GM13977 (cell line): Measurements from ENCODE around the gene DOCK10.
"Not testable (repeated sequence)": the region's sequence is repeated elsewhere in the genome, so short reads cannot be mapped to it uniquely, and the experiment has no call there.

Source experiments
- DNase-seq: peaks from one replicate; pipeline ENCODE4 v3.0.0; 2012; ENCODE audit warnings: low spot score
- in situ Hi-C: fragments of 300-500 bp; cut with MboI; formaldehyde crosslinking; loops from one replicate; pipeline ENCODE4 v1.12.0; 2022; ENCODE audit warnings: low sequenced_read_pairs, low pct_unique_long_range_greater_than_20kb, mixed read lengths, inconsistent platforms; ENCODE audit not compliant: unreplicated experiment
- TF ChIP-seq, protein P1 (sequence below): IDR thresholded peaks from 2 replicates; pipeline ENCODE4 v1.5.1; 2012; ENCODE audit warnings: mild to moderate bottlenecking, control low read depth; ENCODE audit not compliant: insufficient read depth; ENCODE audit errors: extremely low read depth, missing control alignments

The DOCK10 gene

DNA sequence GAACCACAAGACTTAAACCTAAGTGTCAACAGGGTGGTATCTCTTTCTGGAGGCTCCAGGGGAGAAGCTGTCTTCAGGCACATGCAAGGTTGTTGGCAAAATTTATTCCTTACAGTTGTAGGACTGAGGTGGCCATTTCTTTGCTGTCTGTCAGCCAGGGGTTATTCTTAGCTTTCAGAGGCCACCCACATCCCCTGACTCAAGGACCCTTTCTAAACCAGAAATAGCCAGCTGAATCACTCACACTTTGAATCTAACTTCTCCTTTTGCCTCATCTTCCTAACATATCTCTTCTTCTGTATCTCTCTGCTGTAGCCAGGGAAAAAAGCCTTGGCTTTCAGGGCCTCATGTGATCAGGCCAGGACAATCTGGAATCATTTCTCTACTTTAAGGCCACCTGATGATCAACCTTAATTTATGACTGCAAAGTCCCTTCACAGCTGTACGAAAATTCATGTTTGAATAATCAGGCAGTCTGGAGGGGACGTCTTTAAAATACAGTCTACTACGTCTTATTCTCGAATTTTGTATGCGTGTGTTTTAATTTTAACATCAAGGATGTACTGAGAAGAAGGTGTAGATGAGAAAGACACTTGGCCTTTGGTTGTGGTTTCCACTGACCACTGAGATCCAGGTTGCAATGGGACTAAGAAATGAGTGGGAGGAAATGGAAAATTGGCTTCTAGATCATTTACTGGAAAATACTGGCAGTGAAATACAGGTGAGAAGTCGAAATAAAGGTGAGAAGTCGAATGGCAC lies 90.4 kb downstream of the DOCK10 start:
- TF ChIP-seq, protein P1, sequence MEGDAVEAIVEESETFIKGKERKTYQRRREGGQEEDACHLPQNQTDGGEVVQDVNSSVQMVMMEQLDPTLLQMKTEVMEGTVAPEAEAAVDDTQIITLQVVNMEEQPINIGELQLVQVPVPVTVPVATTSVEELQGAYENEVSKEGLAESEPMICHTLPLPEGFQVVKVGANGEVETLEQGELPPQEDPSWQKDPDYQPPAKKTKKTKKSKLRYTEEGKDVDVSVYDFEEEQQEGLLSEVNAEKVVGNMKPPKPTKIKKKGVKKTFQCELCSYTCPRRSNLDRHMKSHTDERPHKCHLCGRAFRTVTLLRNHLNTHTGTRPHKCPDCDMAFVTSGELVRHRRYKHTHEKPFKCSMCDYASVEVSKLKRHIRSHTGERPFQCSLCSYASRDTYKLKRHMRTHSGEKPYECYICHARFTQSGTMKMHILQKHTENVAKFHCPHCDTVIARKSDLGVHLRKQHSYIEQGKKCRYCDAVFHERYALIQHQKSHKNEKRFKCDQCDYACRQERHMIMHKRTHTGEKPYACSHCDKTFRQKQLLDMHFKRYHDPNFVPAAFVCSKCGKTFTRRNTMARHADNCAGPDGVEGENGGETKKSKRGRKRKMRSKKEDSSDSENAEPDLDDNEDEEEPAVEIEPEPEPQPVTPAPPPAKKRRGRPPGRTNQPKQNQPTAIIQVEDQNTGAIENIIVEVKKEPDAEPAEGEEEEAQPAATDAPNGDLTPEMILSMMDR = no peak
- DNase-seq = peak; percentile 25
- in situ Hi-C loops = no loop called here

- in situ Hi-C loops = no loop called here
- TF ChIP-seq, protein P1 = no peak
- no peak for DNase-seq
Measured at GRCh38 chr2:224948859-224949258, 93.4 kb downstream of the DOCK10 start.

GRCh38 chr2:224948005-224948404 lies 94.3 kb downstream of the DOCK10 start:
- no peak for DNase-seq
- in situ Hi-C loops = no loop called here
- TF ChIP-seq, protein P1 = no peak

DNA sequence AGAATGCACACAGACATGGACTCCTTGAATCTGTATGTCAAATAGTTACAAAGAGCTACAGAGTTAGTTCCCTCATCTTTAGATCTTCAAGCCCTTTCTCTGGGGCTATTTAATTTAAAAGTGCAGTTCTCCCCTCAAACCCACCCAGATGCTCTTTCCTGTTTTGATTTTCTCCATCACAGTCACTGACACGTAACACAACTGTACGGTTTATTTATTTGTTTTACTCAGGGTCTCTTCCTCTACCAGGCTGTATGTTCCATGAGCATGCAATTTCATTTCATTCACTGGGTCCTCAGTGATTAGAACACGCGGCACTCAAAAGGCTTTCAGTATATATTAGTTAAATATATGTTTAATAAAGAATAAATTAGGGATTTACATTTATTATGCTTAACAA lies 94.7 kb downstream of the DOCK10 start:
- in situ Hi-C loops = no loop called here
- DNase-seq = no peak
- TF ChIP-seq, protein P1 = no peak

- TF ChIP-seq, protein P1 = no peak
- DNase-seq = peak; percentile 28
- in situ Hi-C loops = no loop called here
Measured at GRCh38 chr2:224946895-224947294, 95.4 kb downstream of the DOCK10 start.

- no peak for DNase-seq
- TF ChIP-seq, protein P1 = no peak
- in situ Hi-C loops = no loop called here
Measured at GRCh38 chr2:224944707-224945547, 97.3 kb downstream of the DOCK10 start.

GRCh38 chr2:224943601-224944041 lies 98.6 kb downstream of the DOCK10 start:
- DNase-seq, in situ Hi-C loops: not testable (repeated sequence)
